H1 (cell line): ENCODE measurements around the gene GBGT1. TPM values are rescaled to one million over a fixed set of nuclear protein-coding genes. Genes with fewer than 3 reads are reported as not detected.

Experiments used
- ATF2 ChIP-seq: IDR thresholded peaks from 2 replicates; pipeline ENCODE4 v1.6.1; 2012; ENCODE audit warnings: low read length, inconsistent platforms
- JUND ChIP-seq: IDR thresholded peaks from 2 replicates; pipeline ENCODE4 v1.6.1; 2011; ENCODE audit warnings: mild to moderate bottlenecking, improper control_type of control experiment, low read length
- polyA plus RNA-seq, 7 experiments: library from polyadenylated mRNA; depleted of rRNA in 3 of 7; stranded (reverse) in 5 of 7; unstranded in 2 of 7; fragments of >200 nt in 5 of 7; fragments of 200-250 nt in 2 of 7; gene quantifications; 1 replicate in 5 of 7; 2 replicates in 1 of 7; 4 replicates in 1 of 7; pipeline versions ENCODE4 v1.2.1 to v1.2.3, GENCODE V29; 2011 to 2013; ENCODE audit warnings: missing spikeins in 2 of 7, mixed read lengths in 2 of 7
- total RNA-seq: library from RNA; stranded (reverse); fragmentation: NEBNext Ultra II Directional; extraction: Animal tissue kit (Norgen Biotek cat#: 25700); gene quantifications from 2 replicates; pipeline ENCODE4 v1.2.1, GENCODE V29; 2021

Gene GBGT1
- total and polyA plus RNA-seq, 2 of the 8 experiments (the other 6 are each of a cell fraction or from before 2014, with no cell fraction given), result 7.1 to 9.7 TPM

- TF ChIP-seq ATF2 (no peak), JUND (no peak)
Observed at GRCh38 chr9:133124123-133124906, 39.4 kb downstream of the GBGT1 start (continued).
